Astrocyte (in vitro differentiated cells and primary cell): ENCODE data around the gene CEP131. TPM values are rescaled to one million over a fixed set of nuclear protein-coding genes. Genes with fewer than 3 reads are reported as not detected.

Experiments used
- DNase-seq: peaks from one replicate; pipeline ENCODE4 v3.0.0-alpha.2; 2010; ENCODE audit warnings: low read depth
- FAIRE-seq: peaks from 2 replicates; lab custom pipeline; 2011; peaks lifted over from hg19 to GRCh38; lab: Jason Lieb, UNC
- H2AFZ ChIP-seq: 2 replicates; pipeline ENCODE4 v1.6.0; 2012; ENCODE audit warnings: low read depth, low read length, inconsistent platforms
- H3K27ac ChIP-seq: 2 replicates; pipeline ENCODE4 v1.5.1; 2011; ENCODE audit warnings: low read depth, low read length, inconsistent platforms
- H3K27me3 ChIP-seq: 2 replicates; pipeline ENCODE4 v1.6.0; 2011; ENCODE audit warnings: low read length, inconsistent platforms; ENCODE audit not compliant: insufficient read depth
- H3K36me3 ChIP-seq: 2 replicates; pipeline ENCODE4 v1.5.1; 2011; ENCODE audit warnings: low read length, inconsistent platforms; ENCODE audit not compliant: insufficient read depth
- H3K4me1 ChIP-seq: 2 replicates; pipeline ENCODE4 v1.5.1; 2011; ENCODE audit warnings: low read length, inconsistent platforms; ENCODE audit not compliant: insufficient read depth
- H3K4me2 ChIP-seq: 2 replicates; pipeline ENCODE4 v1.6.0; 2012; ENCODE audit warnings: low read length, inconsistent platforms
- H3K4me3 ChIP-seq: 2 replicates; pipeline ENCODE4 v1.5.1; 2011; ENCODE audit warnings: low read depth, mild to moderate bottlenecking, low read length, inconsistent platforms; ENCODE audit not compliant: insufficient read depth
- H3K79me2 ChIP-seq: 2 replicates; pipeline ENCODE4 v1.6.0; 2012; ENCODE audit warnings: mild to moderate bottlenecking, low read length, inconsistent platforms; ENCODE audit not compliant: insufficient read depth
- H3K9ac ChIP-seq: 2 replicates; pipeline ENCODE4 v1.6.0; 2012; ENCODE audit warnings: mild to moderate bottlenecking, low read length, inconsistent platforms
- H3K9me3 ChIP-seq: 2 replicates; pipeline ENCODE4 v1.5.1; 2012; ENCODE audit warnings: low read depth, mild to moderate bottlenecking, low read length, inconsistent platforms; ENCODE audit not compliant: insufficient read depth
- H4K20me1 ChIP-seq: 2 replicates; pipeline ENCODE4 v1.6.0; 2012; ENCODE audit warnings: low read length, inconsistent platforms; ENCODE audit not compliant: insufficient read depth
- H3K27ac Mint-ChIP-seq: one replicate; pipeline ENCODE4 v1.8.0; 2021; ENCODE audit warnings: mild to moderate bottlenecking, mixed read lengths; ENCODE audit not compliant: unreplicated experiment
- H3K27me3 Mint-ChIP-seq: one replicate; pipeline ENCODE4 v1.8.0; 2021; ENCODE audit warnings: low read depth, mixed read lengths; ENCODE audit not compliant: unreplicated experiment
- H3K36me3 Mint-ChIP-seq: one replicate; pipeline ENCODE4 v1.8.0; 2021; ENCODE audit warnings: low read depth, mixed read lengths; ENCODE audit not compliant: unreplicated experiment
- H3K4me1 Mint-ChIP-seq: one replicate; pipeline ENCODE4 v1.8.0; 2021; ENCODE audit warnings: low read depth, mixed read lengths; ENCODE audit not compliant: unreplicated experiment
- H3K4me3 Mint-ChIP-seq: one replicate; pipeline ENCODE4 v1.8.0; 2021; ENCODE audit warnings: mild to moderate bottlenecking, moderate library complexity, mixed read lengths; ENCODE audit not compliant: unreplicated experiment
- H3K9me3 Mint-ChIP-seq: one replicate; pipeline ENCODE4 v1.8.0; 2021; ENCODE audit warnings: mild to moderate bottlenecking, mixed read lengths; ENCODE audit not compliant: unreplicated experiment
- CTCF ChIP-seq: IDR thresholded peaks from 2 replicates; pipeline ENCODE4 v1.5.1; 2011; ENCODE audit warnings: low read depth, mild to moderate bottlenecking, inconsistent platforms, low read length, moderate library complexity; ENCODE audit not compliant: insufficient read depth
- EZH2 ChIP-seq: IDR thresholded peaks from 2 replicates; pipeline ENCODE4 v1.6.1; 2012; ENCODE audit warnings: mild to moderate bottlenecking, low read length, inconsistent platforms; ENCODE audit not compliant: insufficient read depth
- total RNA-seq: library from RNA; stranded (reverse); gene quantifications from 2 replicates; pipeline ENCODE4 v1.2.1, GENCODE V29; 2021

CEP131 gene
- total RNA-seq, 1 donor from 2014 or later = 5.8 TPM

GRCh38 chr17:81231121-81231645 is 8.4 kb upstream of the CEP131 start:
- H3K9me3 Mint-ChIP-seq = peaks cover 3% of the 10 kb centered on the region
- Histone ChIP-seq H3K9ac (no peak overlapping the region), H3K27me3 (no peaks in the 10 kb centered on the region), H3K4me2 (no peak overlapping the region), H3K36me3 (peaks cover 2% of the 10 kb centered on the region), H2AFZ (no peak overlapping the region), H4K20me1 (peaks cover 21% of the 10 kb centered on the region), H3K9me3 (no peaks in the 10 kb centered on the region), H3K27ac (no peak overlapping the region), H3K79me2 (peaks cover 11% of the 10 kb centered on the region), H3K4me1 (no peaks in the 10 kb centered on the region), H3K4me3 (no peak overlapping the region)
- peaks cover 14% of the 10 kb centered on the region for H3K36me3 Mint-ChIP-seq
- no peak for DNase-seq
- no peak overlapping the region for H3K4me3 Mint-ChIP-seq
- no peak for FAIRE-seq
- H3K4me1 Mint-ChIP-seq = no peaks in the 10 kb centered on the region
- H3K27me3 Mint-ChIP-seq = no peaks in the 10 kb centered on the region
- no peak for TF ChIP-seq CTCF
- no peak for TF ChIP-seq EZH2
- H3K27ac Mint-ChIP-seq = no peak overlapping the region

- Histone ChIP-seq H3K4me2 (no peak overlapping the region), H3K27me3 (no peaks in the 10 kb centered on the region), H3K4me1 (no peaks in the 10 kb centered on the region), H4K20me1 (peaks cover 18% of the 10 kb centered on the region), H3K9ac (no peak overlapping the region), H3K27ac (no peak overlapping the region), H2AFZ (no peak overlapping the region), H3K4me3 (no peak overlapping the region), H3K79me2 (peaks cover 5% of the 10 kb centered on the region), H3K9me3 (no peaks in the 10 kb centered on the region), H3K36me3 (peaks cover 2% of the 10 kb centered on the region)
- peaks cover 3% of the 10 kb centered on the region for H3K9me3 Mint-ChIP-seq
- H3K36me3 Mint-ChIP-seq = peaks cover 14% of the 10 kb centered on the region
- H3K4me1 Mint-ChIP-seq = no peaks in the 10 kb centered on the region
- H3K27me3 Mint-ChIP-seq = no peaks in the 10 kb centered on the region
- no peak overlapping the region for H3K27ac Mint-ChIP-seq
- no peak for DNase-seq
- TF ChIP-seq CTCF = no peak
- TF ChIP-seq EZH2 = no peak
- H3K4me3 Mint-ChIP-seq = no peak overlapping the region
- no peak for FAIRE-seq
These were observed 7.5 kb upstream of the CEP131 start for GRCh38 chr17:81230043-81230820.

GRCh38 chr17:81229666-81229920 is 6.8 kb upstream of the CEP131 start:
- Histone ChIP-seq H3K4me2 (no peak overlapping the region), H3K79me2 (peaks cover 5% of the 10 kb centered on the region), H3K9ac (no peak overlapping the region), H3K27me3 (no peaks in the 10 kb centered on the region), H2AFZ (no peak overlapping the region), H3K4me1 (no peaks in the 10 kb centered on the region), H3K27ac (no peak overlapping the region), H3K36me3 (peaks cover 2% of the 10 kb centered on the region), H4K20me1 (peaks cover 11% of the 10 kb centered on the region), H3K9me3 (no peaks in the 10 kb centered on the region), H3K4me3 (no peak overlapping the region)
- Mint-ChIP-seq H3K9me3 (peaks cover 3% of the 10 kb centered on the region), H3K4me3 (no peak overlapping the region), H3K4me1 (no peaks in the 10 kb centered on the region), H3K36me3 (peaks cover 14% of the 10 kb centered on the region), H3K27ac (no peak overlapping the region), H3K27me3 (no peaks in the 10 kb centered on the region)
- no peak for FAIRE-seq
- TF ChIP-seq EZH2 (no peak), CTCF (no peak)
- no peak for DNase-seq
